Uterus (tissue), 2 donors: ENCODE measurements around the gene GSK3B.

Experiments
- POLR2A ChIP-seq, 2 donors: fragments of 450-650 bp; IDR thresholded peaks; one replicate each; pipeline ENCODE4 v1.6.1; 2016; ENCODE audit warnings: antibody characterized with exemption in 2 of 2, mild to moderate bottlenecking in 1 of 2, moderate library complexity in 1 of 2
- TF ChIP-seq, protein P1 (sequence below), 4 experiments: fragments of 200-600 bp in 2 of 4; fragments of 450-650 bp in 2 of 4; sonication (generic) in 2 of 4; IDR thresholded peaks; one replicate each; pipeline ENCODE4 v1.5.1; 2016 to 2019; ENCODE audit warnings: antibody characterized with exemption in 4 of 4, mild to moderate bottlenecking in 2 of 4, moderate library complexity in 1 of 4

DNA sequence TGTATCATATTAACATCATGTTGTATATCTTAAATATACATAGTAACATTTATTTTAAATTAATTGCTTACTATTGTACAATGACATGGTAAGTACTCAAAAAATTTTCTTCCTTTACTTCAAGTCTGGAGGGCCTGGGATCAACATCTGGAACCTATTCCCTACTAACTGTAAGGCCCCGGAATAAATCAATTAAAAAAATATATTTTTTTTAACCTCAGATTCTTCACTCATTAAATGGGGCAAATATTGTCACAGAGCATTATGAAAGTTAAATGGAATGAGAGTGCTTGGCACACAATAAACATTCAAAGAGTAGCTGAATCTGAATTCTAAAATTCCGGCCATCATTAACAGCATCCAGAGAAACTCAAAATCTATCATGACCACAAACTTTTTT, 16.5 kb downstream of the GSK3B start:
- TF ChIP-seq, protein P1, sequence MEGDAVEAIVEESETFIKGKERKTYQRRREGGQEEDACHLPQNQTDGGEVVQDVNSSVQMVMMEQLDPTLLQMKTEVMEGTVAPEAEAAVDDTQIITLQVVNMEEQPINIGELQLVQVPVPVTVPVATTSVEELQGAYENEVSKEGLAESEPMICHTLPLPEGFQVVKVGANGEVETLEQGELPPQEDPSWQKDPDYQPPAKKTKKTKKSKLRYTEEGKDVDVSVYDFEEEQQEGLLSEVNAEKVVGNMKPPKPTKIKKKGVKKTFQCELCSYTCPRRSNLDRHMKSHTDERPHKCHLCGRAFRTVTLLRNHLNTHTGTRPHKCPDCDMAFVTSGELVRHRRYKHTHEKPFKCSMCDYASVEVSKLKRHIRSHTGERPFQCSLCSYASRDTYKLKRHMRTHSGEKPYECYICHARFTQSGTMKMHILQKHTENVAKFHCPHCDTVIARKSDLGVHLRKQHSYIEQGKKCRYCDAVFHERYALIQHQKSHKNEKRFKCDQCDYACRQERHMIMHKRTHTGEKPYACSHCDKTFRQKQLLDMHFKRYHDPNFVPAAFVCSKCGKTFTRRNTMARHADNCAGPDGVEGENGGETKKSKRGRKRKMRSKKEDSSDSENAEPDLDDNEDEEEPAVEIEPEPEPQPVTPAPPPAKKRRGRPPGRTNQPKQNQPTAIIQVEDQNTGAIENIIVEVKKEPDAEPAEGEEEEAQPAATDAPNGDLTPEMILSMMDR (IDR thresholded peaks at IDR 0.05) = no peak
- no peak for TF ChIP-seq POLR2A (IDR thresholded peaks at IDR 0.05)
